Immature natural killer cell (primary cell): ENCODE measurements around the gene MUC5B. TPM values are rescaled to one million over a fixed set of nuclear protein-coding genes. Genes with fewer than 3 reads are reported as not detected.
"Not testable (repeated sequence)": the region's sequence is repeated elsewhere in the genome, so short reads cannot be mapped to it uniquely, and the experiment has no call there.

Experiments used
- DNase-seq, 3 donors: peaks; one replicate each; pipeline ENCODE4 v3.0.0; 2022; ENCODE audit warnings: mixed read lengths in 1 of 3
- H3K27ac Mint-ChIP-seq, 6 donors: one replicate each; pipeline ENCODE4 v1.8.0; 2020; ENCODE audit warnings: mixed read lengths in 6 of 6, mild to moderate bottlenecking in 5 of 6, inconsistent platforms in 4 of 6, moderate library complexity in 3 of 6
- H3K27me3 Mint-ChIP-seq, 3 donors: one replicate each; pipeline ENCODE4 v1.8.0; 2020 to 2021; ENCODE audit warnings: low read depth in 3 of 3, mild to moderate bottlenecking in 3 of 3, mixed read lengths in 3 of 3, moderate library complexity in 3 of 3, inconsistent platforms in 1 of 3
- H3K36me3 Mint-ChIP-seq, 3 donors: one replicate each; pipeline ENCODE4 v1.8.0; 2020; ENCODE audit warnings: mixed read lengths in 3 of 3, inconsistent platforms in 2 of 3, mild to moderate bottlenecking in 2 of 3
- H3K4me1 Mint-ChIP-seq, 2 donors: one replicate each; pipeline ENCODE4 v1.8.0; 2020; ENCODE audit warnings: inconsistent platforms in 2 of 2, mild to moderate bottlenecking in 2 of 2, mixed read lengths in 2 of 2, moderate library complexity in 1 of 2
- H3K4me3 Mint-ChIP-seq, 5 donors: one replicate each; pipeline ENCODE4 v1.8.0; 2020; ENCODE audit warnings: mild to moderate bottlenecking in 5 of 5, mixed read lengths in 5 of 5, inconsistent platforms in 3 of 5, moderate library complexity in 3 of 5
- H3K9me3 Mint-ChIP-seq, 6 donors: one replicate each; pipeline ENCODE4 v1.8.0; 2020; ENCODE audit warnings: mild to moderate bottlenecking in 6 of 6, mixed read lengths in 6 of 6, inconsistent platforms in 4 of 6, moderate library complexity in 3 of 6
- polyA plus RNA-seq, 3 donors: library from polyadenylated mRNA; unstranded; fragments of 300-500 nt; fragmentation: Illumina TruSeq; gene quantifications; one replicate each; pipeline ENCODE4 v1.2.3, GENCODE V29; 2021

Gene MUC5B
- polyA plus RNA-seq, 3 donors from 2014 or later = not detected

- DNase-seq = no peak
- Mint-ChIP-seq H3K27me3 (no peaks in the 10 kb centered on the region), H3K9me3 (peaks cover 0 to 1% (median 0%) of the 10 kb centered on the region in 6 donors), H3K4me1 (peaks cover 0 to 3% of the 10 kb centered on the region in 2 donors), H3K4me3 (no peak overlapping the region), H3K27ac (no peak overlapping the region), H3K36me3 (no peaks in the 10 kb centered on the region)
Observed at GRCh38 chr11:1180171-1180570, 42.7 kb upstream of the MUC5B start.

DNA sequence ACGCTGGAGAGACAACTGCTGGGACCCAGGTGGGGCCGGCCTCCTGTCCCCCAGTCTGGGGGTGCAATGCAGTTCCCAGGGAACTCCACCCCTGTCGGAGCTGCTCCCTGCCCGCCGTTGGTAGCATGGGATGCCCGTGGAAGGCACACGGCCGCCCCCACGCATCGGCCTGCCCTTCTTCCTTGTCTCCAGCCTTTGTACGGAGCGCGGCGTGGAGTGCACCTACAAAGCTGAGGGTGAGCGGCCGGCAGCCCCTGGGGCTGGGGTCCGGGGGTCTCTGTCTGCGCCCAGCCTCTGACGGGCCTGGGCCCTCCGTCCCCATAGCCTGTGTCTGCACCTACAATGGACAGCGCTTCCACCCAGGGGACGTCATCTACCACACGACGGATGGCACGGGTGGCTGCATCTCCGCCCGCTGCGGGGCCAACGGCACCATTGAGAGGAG is 41.9 kb upstream of the MUC5B start:
- no peak for DNase-seq

GRCh38 chr11:1181420-1181819 is 41.4 kb upstream of the MUC5B start:
- no peaks in the 10 kb centered on the region for H3K36me3 Mint-ChIP-seq
- no peak for DNase-seq
- no peak overlapping the region for H3K27ac Mint-ChIP-seq
- H3K9me3 Mint-ChIP-seq = no peaks in the 10 kb centered on the region
- H3K27me3 Mint-ChIP-seq = no peaks in the 10 kb centered on the region
- no peak overlapping the region for H3K4me3 Mint-ChIP-seq
- peaks cover 0 to 3% of the 10 kb centered on the region in 2 donors for H3K4me1 Mint-ChIP-seq

More for the DNA sequence above, 41.9 kb upstream of the MUC5B start:
- Mint-ChIP-seq H3K9me3 (no peaks in the 10 kb centered on the region), H3K4me1 (peaks cover 0 to 3% of the 10 kb centered on the region in 2 donors), H3K4me3 (no peak overlapping the region), H3K27ac (no peak overlapping the region), H3K36me3 (no peaks in the 10 kb centered on the region), H3K27me3 (no peaks in the 10 kb centered on the region)

- no peak for DNase-seq
- no peaks in the 10 kb centered on the region for H3K27me3 Mint-ChIP-seq
Observed at GRCh38 chr11:1181853-1182535, 40.9 kb upstream of the MUC5B start.

GRCh38 chr11:1184139-1184538 is 38.7 kb upstream of the MUC5B start:
- H3K9me3 Mint-ChIP-seq, H3K36me3 Mint-ChIP-seq, H3K4me1 Mint-ChIP-seq, H3K27me3 Mint-ChIP-seq, H3K4me3 Mint-ChIP-seq, DNase-seq, H3K27ac Mint-ChIP-seq: not testable (repeated sequence)

More at GRCh38 chr11:1181853-1182535, 40.9 kb upstream of the MUC5B start:
- Mint-ChIP-seq H3K36me3 (no peaks in the 10 kb centered on the region), H3K27ac (no peak overlapping the region), H3K4me1 (peaks cover 0 to 3% of the 10 kb centered on the region in 2 donors), H3K4me3 (no peak overlapping the region), H3K9me3 (no peaks in the 10 kb centered on the region)

GRCh38 chr11:1188451-1189130 is 34.3 kb upstream of the MUC5B start:
- H3K27ac Mint-ChIP-seq, H3K4me1 Mint-ChIP-seq, H3K9me3 Mint-ChIP-seq, DNase-seq, H3K36me3 Mint-ChIP-seq, H3K27me3 Mint-ChIP-seq, H3K4me3 Mint-ChIP-seq: not testable (repeated sequence)

DNA sequence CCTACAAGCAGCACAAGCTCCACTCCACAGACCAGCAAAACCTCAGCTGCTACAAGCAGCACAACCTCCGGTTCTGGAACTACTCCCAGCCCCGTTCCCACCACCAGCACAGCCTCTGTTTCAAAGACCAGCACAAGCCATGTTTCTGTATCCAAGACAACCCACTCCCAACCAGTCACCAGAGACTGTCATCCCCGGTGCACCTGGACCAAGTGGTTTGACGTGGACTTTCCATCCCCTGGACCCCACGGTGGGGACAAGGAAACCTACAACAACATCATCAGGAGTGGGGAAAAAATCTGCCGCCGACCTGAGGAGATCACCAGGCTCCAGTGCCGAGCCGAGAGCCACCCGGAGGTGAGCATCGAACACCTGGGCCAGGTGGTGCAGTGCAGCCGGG is 33.0 kb upstream of the MUC5B start:
- H3K36me3 Mint-ChIP-seq, H3K27me3 Mint-ChIP-seq, H3K9me3 Mint-ChIP-seq, H3K4me1 Mint-ChIP-seq, H3K27ac Mint-ChIP-seq, H3K4me3 Mint-ChIP-seq, DNase-seq: not testable (repeated sequence)

- H3K27me3 Mint-ChIP-seq, H3K27ac Mint-ChIP-seq, H3K9me3 Mint-ChIP-seq, H3K4me1 Mint-ChIP-seq, H3K4me3 Mint-ChIP-seq, DNase-seq, H3K36me3 Mint-ChIP-seq: not testable (repeated sequence)
Observed at GRCh38 chr11:1191786-1192470, 30.9 kb upstream of the MUC5B start.

DNA sequence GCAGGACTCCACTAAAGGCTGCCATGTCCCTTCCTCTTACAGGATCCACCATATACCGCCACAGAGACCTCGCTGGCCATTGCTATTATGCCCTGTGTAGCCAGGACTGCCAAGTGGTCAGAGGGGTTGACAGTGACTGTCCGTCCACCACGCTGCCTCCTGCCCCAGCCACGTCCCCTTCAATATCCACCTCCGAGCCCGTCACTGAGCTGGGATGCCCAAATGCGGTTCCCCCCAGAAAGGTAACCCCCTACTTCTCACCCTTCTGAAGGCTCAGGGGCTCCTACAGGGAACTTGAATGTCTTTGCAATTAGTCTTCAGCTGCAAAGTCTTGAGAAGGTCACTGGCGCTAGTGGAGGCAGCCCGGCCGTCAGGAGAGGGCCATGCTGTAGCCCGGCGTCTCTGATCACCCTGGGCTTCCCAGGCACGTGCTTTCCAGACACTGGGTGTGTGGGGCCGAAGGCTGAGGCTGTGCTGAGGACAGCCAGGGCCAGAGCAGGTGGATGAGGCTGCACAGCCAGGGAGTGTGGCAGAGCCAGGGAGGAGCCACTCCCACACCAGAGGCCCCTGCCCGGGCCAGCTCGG is 30.0 kb upstream of the MUC5B start:
- Mint-ChIP-seq H3K4me3 (no peak overlapping the region), H3K36me3 (no peaks in the 10 kb centered on the region), H3K27me3 (peaks cover 0 to 2% (median 2%) of the 10 kb centered on the region in 3 donors), H3K9me3 (no peaks in the 10 kb centered on the region), H3K27ac (no peak overlapping the region), H3K4me1 (no peaks in the 10 kb centered on the region)
- no peak for DNase-seq

DNA sequence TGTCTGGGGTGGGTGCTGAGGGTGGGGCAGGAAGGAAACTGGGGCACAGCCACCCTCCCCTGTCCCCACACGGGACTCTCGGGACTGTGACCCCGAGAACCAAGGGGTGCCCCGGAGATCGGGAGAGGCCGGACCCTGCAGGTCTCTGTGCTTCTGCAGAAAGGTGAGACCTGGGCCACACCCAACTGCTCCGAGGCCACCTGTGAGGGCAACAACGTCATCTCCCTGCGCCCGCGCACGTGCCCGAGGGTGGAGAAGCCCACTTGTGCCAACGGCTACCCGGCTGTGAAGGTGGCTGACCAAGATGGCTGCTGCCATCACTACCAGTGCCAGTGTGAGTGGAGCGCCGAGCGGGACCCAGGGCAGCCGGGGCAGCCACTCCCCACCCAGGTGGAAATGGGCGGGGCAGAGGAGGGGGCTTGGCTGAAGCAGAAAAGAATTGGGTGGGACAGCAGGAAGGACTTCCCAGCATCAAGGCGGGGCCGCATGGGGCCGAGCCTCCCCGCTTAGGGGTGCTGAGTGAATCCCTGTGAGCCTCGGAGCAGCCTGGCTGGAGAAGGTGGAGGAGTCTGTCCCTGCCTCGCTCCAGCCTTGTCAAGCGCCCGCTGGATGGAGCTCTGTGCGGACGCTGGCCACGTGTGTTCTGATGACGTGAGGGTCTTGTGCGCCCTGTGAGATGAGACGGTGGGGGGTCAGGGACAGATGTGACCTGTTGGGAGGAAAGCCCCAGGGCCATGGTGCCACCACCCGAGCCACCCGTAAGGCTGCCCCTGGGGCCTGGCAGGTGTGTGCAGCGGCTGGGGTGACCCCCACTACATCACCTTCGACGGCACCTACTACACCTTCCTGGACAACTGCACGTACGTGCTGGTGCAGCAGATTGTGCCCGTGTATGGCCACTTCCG is 29.3 kb upstream of the MUC5B start:
- Mint-ChIP-seq H3K27me3 (peaks cover 0 to 2% (median 2%) of the 10 kb centered on the region in 3 donors), H3K4me3 (no peak overlapping the region), H3K27ac (no peak overlapping the region), H3K9me3 (no peaks in the 10 kb centered on the region), H3K4me1 (no peaks in the 10 kb centered on the region), H3K36me3 (no peaks in the 10 kb centered on the region)
- no peak for DNase-seq

GRCh38 chr11:1194231-1194976 is 28.5 kb upstream of the MUC5B start:
- DNase-seq = no peak
- no peaks in the 10 kb centered on the region for H3K36me3 Mint-ChIP-seq
- peaks cover 0 to 2% (median 2%) of the 10 kb centered on the region in 3 donors for H3K27me3 Mint-ChIP-seq
- no peak overlapping the region for H3K4me3 Mint-ChIP-seq
- no peak overlapping the region for H3K27ac Mint-ChIP-seq
- H3K4me1 Mint-ChIP-seq = no peaks in the 10 kb centered on the region
- H3K9me3 Mint-ChIP-seq = no peaks in the 10 kb centered on the region

- H3K27me3 Mint-ChIP-seq = peaks cover 0 to 2% (median 2%) of the 10 kb centered on the region in 3 donors
- no peak for DNase-seq
- H3K4me1 Mint-ChIP-seq = no peaks in the 10 kb centered on the region
- H3K4me3 Mint-ChIP-seq = no peak overlapping the region
- no peaks in the 10 kb centered on the region for H3K36me3 Mint-ChIP-seq
- no peak overlapping the region for H3K27ac Mint-ChIP-seq
- H3K9me3 Mint-ChIP-seq = no peaks in the 10 kb centered on the region
Observed at GRCh38 chr11:1194977-1195681, 27.7 kb upstream of the MUC5B start.
